Forelimb muscle (tissue), 1 donor: ENCODE results near the gene NELFA. TPM values are rescaled to one million over a fixed set of nuclear protein-coding genes. Genes with fewer than 3 reads are reported as not detected.
"Not testable (repeated sequence)": the region's sequence is repeated elsewhere in the genome, so short reads cannot be mapped to it uniquely, and the experiment has no call there.

Source experiments
- DNase-seq: peaks from one replicate; pipeline ENCODE4 v3.0.0-alpha.2; 2013; ENCODE audit warnings: low read depth
- polyA plus RNA-seq: library from polyadenylated mRNA; unstranded; fragments of 120-200 nt; gene quantifications from one replicate; pipeline ENCODE4 v1.2.1, GENCODE V29; 2013; ENCODE audit not compliant: insufficient read length

Gene NELFA
- polyA plus RNA-seq, 1 donor, result 21.7 TPM

DNA sequence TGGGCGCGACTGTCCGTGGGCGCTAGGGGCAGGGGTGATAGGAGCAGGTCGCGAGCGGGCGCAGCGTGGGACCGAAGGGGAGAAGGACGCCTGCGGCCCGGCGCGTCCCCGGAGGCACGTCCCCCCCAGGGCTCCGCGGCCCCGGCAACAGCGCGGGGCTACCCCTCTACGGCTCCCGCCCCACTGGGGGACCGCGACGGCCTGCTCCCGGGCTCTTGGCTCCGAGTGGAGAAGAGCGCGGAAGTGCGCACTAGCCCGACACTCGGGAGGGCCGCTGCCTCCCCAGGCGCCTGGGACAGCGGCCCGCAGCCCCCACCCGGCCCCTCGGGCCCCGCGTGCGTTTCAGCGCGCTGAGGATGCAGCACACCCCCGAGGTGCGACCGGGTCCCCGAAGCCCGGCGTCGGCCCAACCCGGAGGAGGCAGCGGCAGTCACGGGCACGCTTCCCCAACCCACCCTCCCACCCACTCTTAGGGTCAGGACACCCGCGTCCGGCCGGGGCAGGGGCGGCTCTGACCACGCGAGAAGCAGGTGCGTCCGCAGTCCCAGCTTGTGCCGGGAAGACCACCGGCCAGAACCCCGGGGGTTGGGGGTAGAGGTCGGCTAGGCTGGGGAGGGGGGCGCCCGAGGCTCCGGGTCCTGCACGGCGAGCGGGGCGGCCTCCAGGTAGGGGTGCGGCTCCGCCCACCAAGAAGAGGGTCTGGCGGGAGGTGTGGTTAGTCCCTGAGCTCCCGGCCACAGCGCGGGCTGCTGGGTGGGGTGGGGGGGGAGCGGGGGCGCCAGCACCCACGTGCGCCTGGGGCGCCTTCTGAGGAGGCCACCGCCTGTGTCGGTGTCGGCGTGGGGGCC is 31.8 kb upstream of the NELFA start:
- DNase-seq, result no peak

DNA sequence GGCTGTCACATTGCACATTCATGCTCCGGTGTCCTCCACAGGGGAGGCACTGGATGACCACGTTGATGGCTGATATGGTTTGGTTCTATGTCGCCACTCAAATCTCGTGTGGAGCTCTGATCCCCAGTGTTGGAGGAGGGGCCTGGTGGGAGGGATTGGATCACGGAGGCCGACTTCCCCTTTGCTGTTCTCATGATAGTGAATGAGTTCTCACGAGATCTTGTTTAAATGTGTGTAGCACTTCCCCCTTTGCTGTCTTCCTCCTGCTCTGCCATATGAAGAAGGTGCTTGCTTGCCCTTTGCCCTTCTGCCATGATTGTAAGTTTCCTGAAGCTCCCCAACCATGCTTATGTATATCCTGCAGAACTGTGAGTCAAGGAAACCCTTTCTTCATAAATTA is 28.1 kb upstream of the NELFA start:
- DNase-seq, result no peak

DNA sequence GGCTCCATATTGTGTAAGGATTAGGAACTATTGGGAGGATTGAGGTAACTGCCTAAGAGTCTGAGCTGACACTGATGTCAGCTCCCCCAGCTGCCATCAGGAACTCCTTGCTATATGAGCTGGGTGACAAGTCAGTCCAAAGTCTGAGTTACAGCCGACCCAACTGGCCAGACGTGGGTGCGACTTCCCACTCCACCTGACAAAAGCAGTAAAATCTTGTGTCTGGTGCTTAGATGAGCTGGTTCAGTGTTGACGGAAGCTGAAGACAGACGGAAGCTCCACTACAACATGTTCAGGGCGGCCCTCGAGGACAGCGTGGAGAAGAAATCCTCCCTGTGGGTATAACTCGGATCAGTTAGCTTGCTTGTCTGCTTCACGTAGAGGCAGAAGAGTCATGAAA is 27.6 kb upstream of the NELFA start:
- DNase-seq, result no peak

DNA sequence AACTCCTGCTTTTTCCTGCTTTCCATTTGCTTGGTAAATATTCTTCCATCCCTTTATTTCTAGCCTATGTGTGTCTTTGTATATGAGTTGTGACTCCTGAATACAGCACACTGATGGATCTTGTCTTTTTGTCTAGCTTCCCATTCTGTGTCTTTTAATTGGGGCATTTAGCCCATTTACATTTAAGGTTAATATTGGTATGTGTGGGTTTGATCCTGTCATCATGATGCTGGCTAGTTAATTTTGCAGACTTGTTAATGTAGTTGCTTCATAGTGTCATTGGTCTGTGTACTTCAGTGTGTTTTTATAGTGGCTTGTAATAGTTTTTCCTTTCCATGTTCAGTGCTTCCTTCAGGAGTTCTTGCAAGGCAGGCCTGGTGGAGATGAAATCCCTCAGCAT is 22.4 kb upstream of the NELFA start:
- not testable (repeated sequence) for DNase-seq

DNA sequence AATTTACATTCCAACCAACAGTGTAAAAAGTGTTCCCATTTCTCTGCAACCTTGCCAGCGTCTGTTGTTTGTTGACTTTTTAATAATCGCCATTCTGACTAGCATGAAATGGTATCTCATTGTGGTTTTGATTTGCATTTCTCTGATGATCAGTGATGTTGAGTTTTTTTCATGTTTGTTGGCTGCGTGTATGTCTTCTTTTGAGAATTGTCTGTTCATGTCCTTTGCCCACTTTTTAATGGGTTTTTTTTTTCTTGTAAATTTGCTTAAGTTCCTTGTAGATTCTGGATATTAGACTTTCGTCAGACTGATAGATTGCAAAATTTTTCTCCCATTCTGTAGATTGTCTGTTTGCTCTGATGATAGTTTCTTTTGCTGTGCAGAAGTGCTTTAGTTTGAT is 18.3 kb upstream of the NELFA start:
- not testable (repeated sequence) for DNase-seq

DNA sequence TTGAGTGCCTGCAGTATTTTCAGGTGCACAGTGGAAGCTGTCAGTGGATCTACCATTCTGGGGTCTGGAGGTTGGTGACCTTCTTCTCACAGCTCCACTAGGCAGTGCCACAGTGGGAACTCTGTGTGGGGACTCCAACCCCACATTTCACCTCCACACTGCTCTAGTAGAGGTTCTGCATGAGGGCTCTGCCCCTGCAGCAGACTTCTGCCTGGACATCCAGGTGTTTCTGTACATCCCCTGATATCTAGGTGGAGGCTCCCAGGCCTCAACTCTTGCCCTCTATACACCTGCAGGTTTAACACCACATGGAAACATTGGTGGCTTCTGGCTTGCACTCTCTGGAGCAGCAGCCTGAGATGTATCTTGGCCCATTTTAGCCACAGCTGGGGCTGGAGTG is 17.0 kb upstream of the NELFA start:
- no peak for DNase-seq

DNA sequence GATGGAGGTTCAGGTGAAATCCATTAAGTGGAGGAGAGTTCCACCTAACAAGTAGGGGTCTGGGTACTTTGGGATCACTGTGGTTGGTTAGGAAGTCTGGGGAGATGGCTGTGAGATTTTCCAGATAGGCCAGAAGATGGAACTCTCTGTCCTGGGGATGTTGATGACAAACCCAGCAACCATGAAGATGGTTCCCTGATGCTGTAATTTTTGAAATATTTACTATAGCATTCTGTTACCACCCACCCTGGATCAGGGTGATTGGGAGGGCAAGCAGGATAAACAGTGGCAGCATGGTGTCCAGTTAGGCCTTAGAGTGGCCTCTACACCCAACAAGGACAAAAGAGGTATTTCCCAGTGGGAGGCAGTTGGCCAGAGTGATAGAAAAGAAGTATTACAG is 15.9 kb upstream of the NELFA start:
- DNase-seq, result no peak

DNA sequence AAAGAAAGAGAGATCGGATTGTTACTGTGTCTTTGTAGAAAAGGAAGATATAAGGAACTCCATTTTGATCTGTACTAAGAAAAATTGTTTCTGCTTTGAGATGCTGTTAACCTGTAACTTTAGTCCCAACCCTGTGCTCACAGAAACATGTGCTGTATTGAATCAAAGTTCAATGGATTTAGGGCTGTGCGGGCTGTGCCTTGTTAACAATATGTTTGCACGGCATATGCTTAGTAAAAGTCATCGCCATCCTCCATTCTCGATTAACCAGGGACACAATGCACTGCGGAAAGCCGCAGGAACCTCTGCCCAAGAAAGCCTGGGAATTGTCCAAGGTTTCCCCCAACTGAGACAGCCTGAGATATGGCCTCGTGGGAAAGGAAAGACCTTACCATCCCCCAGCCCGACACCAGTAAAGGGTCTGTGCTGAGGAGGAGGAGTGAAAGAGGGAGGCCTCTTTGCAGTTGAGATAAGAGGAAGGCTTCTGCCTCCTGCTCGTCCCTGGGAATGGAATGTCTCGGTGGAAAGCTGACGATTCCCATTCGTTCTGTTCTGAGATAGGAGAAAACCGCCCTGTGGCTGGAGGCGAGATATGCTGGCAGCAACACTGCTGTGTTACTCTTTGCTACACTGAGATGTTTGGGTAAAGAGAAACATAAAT is 12.7 kb upstream of the NELFA start:
- not testable (repeated sequence) for DNase-seq

DNA sequence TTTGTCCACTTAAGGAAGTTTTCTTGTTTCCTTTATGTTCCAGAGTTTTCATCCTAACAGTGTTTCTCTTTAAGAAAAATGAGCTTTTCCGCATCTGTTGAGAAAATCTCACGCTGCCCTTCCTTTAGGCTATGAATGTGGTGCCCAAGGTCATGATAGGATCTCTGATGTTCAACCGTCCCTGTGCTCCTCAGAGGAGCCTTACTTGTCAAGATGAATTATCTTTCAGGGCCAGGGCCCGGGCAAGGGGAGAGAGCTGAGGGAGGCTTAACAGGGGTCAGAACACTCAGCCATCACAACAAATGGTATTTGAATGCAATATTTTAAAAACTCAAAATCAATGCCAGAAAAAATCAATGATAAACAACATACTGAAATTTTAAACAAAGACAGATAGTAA is 6.2 kb upstream of the NELFA start:
- no peak for DNase-seq

DNA sequence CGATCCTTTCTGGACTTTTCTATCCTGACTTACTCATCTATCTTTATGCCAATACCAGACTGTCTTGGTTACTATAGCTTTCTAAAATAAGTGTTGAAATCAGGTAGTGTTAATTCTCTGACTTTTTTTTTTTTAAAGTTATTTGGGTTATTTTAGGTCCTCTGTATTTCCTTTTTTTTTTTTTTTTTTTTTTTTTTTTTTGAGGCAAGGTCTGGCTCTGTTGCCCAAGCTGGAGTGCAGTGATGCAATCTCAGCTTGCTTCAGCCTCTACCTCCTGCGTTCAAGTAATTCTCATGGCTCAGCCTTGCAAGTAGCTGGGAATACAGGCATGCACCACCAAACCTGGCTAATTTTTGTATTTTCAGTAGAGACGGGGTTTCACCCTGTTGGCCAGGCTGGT is 2.8 kb upstream of the NELFA start:
- no peak for DNase-seq

DNA sequence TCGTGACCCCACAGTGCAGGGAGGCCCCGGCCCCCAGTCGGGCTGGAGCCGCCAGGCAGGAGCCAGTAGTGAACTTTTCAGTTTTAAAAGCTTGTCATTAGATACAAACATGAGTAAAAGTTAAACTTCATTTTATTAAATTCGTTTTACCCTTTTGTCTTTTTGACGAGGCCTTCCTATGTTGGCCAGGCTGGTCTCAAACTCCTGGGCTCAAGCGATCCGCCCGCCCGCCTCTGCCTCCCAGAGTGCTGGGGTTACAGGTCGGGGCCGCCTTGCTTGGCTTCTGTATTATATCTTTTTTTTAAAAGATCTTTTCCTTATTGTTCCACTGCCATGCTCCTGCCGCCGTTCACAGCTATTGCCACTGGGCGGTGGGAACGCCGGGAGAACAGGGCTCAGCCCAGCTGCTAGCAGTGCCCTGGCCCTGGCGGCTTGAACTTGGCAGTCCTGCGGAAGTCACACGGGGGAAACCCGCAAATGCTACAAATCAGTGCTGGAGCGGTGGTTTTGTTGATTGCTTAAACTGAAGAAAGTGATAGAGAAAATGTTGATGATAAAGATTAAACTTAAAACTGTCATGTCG is 968 bp upstream of the NELFA start:
- DNase-seq, result no peak

DNA sequence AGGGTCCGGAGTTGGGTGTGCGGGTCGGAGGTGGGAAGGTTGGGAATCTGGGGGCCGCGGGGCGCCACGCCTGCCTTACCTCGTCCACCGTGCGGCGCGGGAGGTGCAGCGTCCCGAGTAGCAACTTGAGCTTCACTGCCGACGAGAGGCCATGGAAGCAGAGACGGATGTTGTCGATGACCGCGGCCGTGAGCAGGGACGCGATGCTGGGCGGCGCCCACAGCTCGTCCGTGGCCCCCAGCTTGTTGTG is 178 bp downstream of the NELFA start:
- no peak for DNase-seq

DNA sequence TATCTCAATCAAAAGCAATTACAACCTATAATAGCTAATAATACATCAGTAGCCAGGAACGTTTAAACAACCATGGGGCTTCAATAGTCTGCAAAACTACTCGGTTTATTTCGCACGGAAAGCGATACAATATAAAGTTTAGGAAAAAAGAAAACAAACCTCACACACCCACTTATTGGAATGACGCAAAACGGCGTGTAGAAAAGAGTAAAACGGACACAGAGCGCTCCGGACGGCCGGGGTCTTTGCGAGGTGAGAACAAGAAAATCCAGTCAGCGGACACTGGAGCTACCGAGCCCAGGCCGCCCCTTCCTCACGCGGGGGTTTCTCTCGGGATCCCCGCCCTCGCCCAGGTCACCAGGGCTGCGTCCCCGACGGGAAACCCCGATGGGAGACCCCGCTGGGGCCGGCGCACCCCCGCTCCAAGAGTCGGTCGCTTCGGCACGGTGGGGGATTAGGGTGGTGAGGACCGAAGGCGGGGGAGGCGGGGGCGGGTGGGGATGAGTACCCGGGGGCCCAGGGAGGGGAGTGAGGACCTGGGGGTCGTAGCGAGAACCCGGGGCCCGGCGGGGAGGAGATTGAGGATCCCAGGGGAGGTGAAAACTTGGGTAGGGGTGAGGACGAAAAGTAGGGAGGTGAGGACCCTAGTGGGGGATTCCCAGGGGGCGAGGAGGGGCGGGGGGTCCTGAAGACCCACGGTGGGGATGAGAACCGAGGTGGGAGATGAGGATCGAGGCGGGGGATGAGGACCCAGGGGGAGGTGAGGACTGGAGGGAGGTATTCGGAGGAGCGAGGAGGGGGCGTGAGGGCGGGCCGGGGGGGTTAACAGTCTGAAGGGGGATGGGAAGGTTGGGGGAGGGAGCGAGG is 737 bp downstream of the NELFA start:
- no peak for DNase-seq

DNA sequence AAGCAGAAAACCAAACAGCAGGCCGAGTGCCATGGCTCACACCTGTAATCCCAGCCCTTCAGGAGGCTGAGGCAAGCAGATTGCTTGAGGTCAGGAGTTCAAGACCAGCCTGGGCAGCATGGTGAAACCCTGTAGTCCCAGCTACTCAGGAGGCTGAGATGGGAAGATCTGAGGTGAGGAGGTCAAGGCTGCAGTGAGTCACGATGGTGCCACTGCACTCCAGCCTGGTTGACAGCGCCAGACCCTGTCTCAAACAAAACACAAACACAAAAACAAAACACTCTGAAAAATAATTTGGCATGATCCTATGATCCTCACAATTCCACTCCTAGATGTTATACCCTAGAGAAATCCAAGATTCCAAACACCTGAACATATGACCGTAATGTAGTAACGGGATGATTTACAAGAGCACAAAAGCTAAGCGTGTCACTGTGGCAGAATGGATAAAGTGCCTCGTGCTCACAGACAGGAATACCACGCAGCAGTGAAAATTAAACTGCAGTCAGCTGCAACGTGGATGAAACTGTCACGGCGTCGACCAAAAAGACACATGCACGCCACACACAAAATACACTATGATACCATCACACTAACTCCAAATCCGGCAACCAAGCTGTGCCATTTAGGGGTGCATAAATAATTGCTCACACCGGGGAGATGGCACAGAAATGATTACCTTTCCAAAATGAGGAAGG is 1.7 kb downstream of the NELFA start:
- no peak for DNase-seq

DNA sequence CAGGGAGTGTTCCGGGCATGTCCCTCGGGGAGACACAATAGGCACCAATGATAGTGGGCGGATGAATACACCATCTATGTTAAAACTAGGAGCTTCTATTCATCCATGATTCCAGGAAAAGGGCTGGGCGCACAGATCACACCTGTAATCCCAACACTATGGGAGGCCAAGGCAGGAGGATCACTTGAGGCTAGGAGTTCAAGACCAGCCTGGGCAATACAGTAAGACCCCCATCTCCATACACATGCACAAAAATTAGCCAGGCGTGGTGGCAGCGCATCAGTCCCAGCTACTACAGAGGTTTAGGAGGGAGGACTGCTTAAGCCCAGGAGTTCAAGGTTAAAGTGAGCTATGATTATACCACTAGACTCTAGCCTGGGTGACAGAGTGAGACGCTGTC is 2.4 kb downstream of the NELFA start:
- DNase-seq, result no peak

DNA sequence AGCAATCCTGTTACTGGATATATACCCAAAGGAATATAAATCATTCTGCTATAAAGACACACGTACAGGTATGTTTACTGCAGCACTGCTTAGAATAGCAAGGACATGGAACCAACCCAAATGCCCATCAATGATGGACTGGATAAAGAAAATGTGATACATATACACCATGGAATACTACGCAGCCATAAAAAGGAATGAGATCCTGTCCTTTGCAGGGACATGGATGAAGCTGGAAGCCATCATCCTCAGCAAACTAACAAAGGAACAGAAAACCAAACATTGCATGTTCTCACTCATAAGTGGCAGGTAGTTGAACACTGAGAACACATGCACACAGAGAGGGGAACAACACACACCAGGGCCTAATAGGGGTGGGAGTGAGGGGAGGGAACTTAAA is 5.4 kb downstream of the NELFA start:
- DNase-seq, result not testable (repeated sequence)

DNA sequence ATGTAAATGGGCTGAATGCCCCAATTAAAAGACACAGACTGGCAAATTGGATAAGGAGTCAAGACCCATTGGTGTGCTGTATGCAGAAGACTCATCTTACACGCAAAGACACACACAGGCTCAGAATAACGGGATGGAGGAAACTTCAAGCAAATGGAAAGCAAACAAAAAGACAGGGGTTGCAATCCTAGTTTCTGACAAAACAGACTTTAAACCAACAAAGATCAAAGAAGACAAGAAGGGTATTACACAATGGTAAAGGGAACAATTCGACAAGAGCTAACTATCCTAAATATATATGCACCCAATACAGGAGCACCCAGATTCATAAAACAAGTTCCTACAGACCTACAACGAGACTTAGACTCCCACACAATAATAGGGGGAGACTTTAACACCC is 9.5 kb downstream of the NELFA start:
- not testable (repeated sequence) for DNase-seq

DNA sequence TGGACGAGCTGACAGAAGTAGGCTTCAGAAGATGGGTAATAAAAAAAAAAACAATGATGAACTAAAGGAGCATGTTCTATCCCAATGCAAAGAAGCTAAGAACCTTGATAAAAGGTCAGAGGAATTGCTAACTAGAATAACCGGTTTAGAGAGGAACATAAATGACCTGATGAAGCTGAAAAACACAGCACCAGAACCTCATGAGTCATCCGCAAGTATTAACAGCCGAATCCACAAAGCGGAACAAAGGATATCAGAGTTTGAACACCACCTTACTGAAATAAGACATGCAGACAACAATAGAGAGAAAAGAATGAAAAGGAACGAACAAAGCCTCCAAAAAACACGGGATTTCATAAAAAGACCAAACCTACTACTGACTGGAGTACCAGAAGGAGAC is 10.5 kb downstream of the NELFA start:
- DNase-seq, result no peak

DNA sequence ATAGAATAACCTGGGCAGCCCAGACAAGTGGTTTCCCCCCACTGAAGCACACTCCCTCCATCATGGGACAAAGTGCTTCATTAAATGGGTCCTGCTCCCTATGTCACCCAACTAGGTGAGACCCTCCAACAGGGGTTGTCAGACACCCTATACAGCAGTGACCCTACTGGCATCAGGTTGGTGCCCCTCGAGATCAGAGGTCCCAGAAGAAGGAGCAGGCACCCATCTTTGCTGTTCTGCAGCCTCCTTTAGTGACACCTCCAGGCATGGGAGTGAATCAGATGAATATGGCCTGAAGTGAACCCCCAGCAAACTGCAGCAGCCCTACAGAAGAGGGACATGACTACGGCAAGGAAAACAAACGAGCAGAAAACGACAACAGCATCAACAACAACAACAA is 11.1 kb downstream of the NELFA start:
- no peak for DNase-seq

DNA sequence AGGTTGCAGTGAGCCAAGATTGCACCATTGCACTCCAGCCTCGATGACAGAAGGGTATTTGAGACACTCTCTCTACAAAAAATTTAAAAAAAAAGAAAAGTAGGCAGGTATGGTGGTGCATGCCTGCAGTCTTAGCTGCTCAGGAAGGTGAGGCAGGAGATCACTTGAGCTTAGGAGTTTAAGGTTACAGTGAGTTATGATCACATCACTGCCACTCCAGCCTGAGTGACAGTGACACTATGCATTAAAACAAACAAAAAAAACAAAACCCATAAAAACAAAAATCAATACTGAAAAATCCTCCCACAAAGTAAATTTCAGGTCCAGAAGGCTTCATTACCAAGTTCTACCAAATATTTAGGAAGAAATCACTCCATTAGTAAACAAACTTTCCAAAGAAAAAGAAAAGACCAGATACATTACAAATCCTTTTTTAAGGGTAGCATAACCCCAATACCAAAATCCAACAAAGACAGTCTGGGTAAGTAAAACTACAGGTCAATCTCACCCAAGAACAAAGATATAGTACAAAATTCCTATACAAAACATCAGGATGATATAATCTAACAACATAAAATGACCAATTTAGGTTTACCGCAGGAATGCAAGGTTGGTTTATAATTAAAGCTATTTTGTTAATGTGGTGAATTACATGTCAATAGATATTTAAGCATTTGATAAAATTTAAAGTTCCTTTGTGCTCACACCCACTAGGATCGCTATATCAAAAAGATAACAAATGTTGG is 11.7 kb downstream of the NELFA start:
- DNase-seq, result no peak

DNA sequence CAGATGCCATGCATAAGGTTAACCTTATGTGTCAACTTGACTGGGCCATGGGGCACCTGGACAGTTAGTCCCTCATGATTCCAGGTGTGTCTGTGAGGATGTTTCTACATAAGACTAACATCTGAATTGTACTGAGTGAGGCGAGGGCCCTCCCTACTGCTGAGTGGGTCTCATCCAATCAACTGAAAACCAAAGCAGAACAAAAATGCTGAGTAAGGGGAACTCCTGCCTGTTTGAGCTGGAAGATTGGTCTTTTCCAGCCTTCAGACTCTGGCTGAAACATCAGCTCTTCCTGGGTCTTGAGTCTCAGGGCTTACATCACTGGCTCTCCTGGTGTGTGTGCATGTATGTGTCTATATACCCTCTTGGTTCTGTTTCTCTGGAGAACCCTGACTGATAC is 13.8 kb downstream of the NELFA start:
- no peak for DNase-seq
